Fibroblast of pulmonary artery (primary cell): ENCODE measurements around the gene NTNG2.
A peak's percentile ranks its signal among the peaks of the same experiment; 100 is the strongest.

ENCODE experiments used
- DNase-seq: peaks from one replicate; pipeline ENCODE4 v3.0.0-alpha.2; 2010; ENCODE audit warnings: low read depth
- H3K4me3 ChIP-seq: replicated peaks from 2 replicates; pipeline ENCODE4 v1.5.1; 2011; ENCODE audit warnings: low read depth, mild to moderate bottlenecking, control low read depth, low read length, moderate library complexity
- CTCF ChIP-seq: IDR thresholded peaks from 2 replicates; pipeline ENCODE4 v1.5.1; 2011; ENCODE audit warnings: mild to moderate bottlenecking, control low read depth, low read length, inconsistent platforms; ENCODE audit errors: missing control alignments

NTNG2 gene

GRCh38 chr9:132141344-132141947, 20.4 kb upstream of the NTNG2 start:
- peak overlapping the region; percentile 7 for H3K4me3 ChIP-seq
- DNase-seq: no peak

GRCh38 chr9:132141948-132142594, 19.8 kb upstream of the NTNG2 start:
- TF ChIP-seq CTCF: no peak
- no peak overlapping the region for H3K4me3 ChIP-seq
- DNase-seq: no peak

More at GRCh38 chr9:132141344-132141947, 20.4 kb upstream of the NTNG2 start:
- TF ChIP-seq CTCF: no peak

- no peak overlapping the region for H3K4me3 ChIP-seq
These were observed 18.9 kb upstream of the NTNG2 start for GRCh38 chr9:132142924-132143323.

GRCh38 chr9:132143359-132143758, 18.5 kb upstream of the NTNG2 start:
- no peak for DNase-seq
- no peak for TF ChIP-seq CTCF
- H3K4me3 ChIP-seq: no peak overlapping the region

More at GRCh38 chr9:132142924-132143323, 18.9 kb upstream of the NTNG2 start:
- no peak for DNase-seq
- no peak for TF ChIP-seq CTCF

GRCh38 chr9:132144708-132145365, 17.0 kb upstream of the NTNG2 start:
- DNase-seq: peak; percentile 37
- TF ChIP-seq CTCF: no peak
- no peak overlapping the region for H3K4me3 ChIP-seq

- TF ChIP-seq CTCF: no peak
- no peak overlapping the region for H3K4me3 ChIP-seq
- DNase-seq: no peak
These were observed 15.8 kb upstream of the NTNG2 start for GRCh38 chr9:132146039-132146438.
